ENCODE measurements around the gene CAB39.

DNA sequence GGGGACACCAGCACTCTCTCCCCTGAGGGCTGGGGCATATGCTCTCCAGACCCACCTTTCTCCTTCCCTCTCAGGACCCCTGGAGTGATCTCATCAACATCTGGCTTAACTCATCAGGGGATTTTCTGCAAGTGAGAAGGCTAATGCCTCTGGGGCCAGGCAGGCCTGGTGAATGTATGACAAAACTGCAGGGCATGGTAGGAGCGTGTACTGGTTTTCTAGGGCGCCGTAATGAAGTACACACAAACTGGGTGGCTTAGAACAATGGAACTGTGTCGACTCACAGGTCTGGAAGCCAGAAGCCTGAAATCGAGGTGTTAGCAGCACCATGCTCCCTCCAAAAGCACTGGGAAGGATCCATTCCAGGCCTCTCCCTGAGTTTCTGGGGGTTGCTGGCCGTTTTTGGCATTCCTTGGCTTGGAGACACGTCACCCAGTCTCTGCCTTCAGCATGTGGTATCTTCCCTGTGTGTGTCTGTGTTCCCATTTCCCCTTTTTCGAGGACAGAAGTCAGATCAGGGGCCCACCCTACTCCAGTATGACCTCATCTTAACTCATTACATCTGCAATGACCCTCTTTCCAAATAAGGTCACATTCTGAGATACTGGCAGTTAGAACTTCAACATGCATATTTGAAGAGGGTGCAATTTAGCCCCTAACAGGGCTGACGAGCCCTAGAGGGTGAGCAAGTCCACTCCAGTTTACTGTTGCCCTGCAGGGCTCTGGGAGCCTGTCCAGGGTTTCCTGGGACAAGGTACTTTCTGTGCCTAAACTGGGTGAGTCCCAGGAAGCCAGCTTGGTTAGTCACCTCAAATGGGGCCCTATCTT is 45.5 kb upstream of the CAB39 start:
- no peak for TF ChIP-seq POLR2A (IDR thresholded peaks at IDR 0.05)
- no peak for TF ChIP-seq POLR2AphosphoS5 (IDR thresholded peaks at IDR 0.05)
